Colon (tissue), 2 donors: Measurements from ENCODE around the gene SYT17.

ENCODE experiments used
- FAIRE-seq: peaks from 2 replicates; lab custom pipeline; 2012; peaks lifted over from hg19 to GRCh38; lab: Jason Lieb, UNC
- donor health status: control.
- donor health status: control.

Gene SYT17

GRCh38 chr16:19301931-19302330 is 133.9 kb downstream of the SYT17 start:
- no peak for FAIRE-seq

GRCh38 chr16:19304750-19305149 is 136.7 kb downstream of the SYT17 start:
- no peak for FAIRE-seq

DNA sequence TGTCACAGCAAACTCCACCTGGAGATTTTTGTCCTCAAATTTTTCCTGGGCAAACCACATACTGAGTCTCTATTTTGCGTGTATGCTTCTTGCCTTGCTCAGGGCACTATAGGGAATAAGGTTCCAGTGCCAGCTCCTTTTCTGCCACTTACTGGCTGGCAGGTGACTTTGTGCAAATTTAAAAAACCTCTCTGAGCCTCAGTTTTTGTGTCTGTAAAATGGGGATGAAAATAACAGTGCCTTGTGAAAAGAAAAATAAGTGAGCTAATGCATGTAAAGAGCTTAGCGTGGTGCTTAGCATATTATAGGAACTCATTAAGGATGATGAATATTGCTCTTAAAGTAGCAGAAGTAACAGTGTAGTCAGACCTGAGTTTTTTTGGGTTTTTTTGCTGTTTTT is 137.4 kb downstream of the SYT17 start:
- no peak for FAIRE-seq

DNA sequence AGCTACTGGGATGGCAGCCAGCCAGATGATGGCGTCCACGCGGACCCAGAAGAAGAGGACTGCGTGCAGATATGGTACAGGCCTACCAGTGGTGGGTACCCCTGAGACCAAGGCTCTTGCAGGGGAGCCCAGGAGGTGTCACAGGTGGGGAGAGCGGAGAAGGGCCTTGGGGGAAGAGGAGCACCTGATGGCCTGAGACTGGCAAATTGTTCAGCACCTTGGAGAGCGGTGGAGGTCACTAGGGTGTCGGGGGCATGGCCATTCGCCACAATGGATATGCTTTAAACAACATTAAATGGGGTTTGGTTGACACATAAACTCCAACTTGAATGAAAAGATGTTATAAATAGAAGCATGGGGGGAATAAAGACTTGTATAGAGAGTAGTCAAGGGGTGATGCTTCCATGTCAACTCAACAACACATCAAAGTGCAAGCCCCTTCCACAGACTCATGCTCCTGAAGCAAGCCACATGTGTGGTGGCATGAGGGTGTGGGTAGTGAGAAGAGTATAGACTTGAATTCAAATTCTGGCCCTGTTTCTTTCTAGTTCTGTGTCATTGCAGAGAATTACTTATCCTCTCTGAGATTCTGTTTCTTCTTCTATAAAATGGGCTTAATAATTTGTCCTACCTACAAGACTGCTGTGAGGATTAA is 139.7 kb downstream of the SYT17 start:
- no peak for FAIRE-seq

- no peak for FAIRE-seq
Observed at GRCh38 chr16:19308392-19308791, 140.4 kb downstream of the SYT17 start.

DNA sequence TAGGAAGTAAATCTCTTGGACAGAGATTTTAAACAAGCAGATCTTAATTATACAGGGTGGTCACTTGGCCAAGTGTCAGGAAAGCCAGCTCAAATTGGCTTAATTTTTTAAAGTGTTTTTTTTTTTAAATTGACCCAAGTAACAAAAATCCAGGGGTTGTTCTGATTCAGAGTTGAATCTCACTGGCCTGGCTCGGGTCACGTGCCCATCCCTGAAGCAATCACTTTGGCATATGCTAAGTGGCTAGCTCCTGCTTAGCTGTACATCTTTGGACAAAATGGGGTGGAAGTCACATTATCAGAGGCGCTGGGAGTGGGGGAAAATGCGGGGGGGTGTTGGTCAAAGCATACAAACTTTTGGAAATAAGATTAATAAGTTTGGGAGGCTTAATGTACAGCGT is 141.1 kb downstream of the SYT17 start:
- no peak for FAIRE-seq

DNA sequence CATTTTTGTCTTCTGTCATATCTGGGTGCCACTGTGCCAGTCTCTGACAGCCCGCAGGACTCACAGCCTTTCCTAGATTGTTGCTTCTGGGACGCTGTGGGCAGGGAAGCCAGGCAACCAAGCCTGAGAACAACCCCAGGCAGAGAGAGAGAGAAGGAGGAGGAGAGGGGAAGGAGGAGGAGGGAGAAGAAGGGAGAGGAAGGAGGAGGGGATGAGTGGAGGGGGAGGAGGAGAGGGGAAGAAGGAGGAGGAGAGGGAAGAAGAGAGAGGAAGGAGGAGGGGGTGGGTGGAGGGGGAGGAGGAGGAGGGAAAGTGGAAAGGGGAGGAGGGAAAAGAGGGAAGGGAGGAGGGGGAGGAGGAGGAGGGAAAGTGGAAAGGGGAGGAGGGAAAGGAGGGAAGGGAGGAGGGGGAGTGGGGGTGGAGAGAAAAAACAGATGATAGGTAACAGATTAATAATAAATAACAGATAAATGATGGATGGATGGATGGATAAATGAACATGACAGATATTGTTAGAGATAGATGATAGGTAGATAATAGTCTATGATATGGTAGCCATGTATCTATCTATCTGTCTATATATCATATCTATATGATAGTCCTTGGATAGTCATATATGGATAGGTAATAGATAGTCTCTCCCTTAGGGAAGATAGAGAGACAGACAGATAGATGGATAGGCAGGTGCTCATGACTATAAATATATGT is 146.8 kb downstream of the SYT17 start:
- FAIRE-seq, result no peak

DNA sequence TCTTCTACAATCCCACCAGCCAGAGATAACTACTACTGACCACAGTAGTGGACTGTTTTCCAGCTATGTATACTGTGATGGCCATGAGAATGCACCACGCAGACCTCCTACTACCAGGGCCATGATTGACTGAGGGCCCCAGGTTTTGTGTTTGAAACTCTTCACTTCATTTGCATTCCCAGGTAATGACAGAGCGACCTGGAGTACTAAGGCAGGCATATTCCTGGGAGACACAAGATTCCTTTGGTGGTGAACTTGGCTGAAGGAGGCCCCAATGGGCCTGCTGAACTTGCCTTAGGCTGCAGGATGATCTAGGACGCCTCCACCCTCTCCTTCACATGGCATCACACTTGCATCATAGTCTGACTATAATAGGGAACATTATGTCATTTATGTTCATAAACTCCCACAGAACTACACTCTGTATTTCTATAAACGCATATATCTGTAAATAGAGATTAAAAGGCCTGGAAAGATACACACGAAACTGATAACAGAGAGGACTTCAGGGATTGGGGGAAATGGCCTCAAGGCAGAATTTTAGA is 147.9 kb downstream of the SYT17 start:
- FAIRE-seq, result no peak

DNA sequence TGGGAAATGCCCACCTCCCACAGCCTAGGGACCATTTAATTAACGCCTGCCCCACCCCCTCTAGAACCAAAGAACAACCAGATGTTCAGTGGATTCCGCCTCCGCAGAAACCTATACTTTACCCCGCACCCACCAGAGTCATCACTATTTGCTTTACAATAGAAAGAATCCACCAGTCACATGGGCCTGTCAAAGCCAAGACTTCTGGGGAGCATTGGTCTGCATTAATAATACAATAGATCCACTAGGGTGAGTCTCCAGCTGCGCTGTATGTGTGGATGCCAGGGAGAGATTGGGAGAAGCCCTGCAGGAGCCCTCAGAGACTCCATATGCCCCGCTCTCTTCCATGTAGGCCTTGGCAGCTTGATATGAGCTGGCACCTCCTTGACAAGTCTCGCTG is 148.8 kb downstream of the SYT17 start:
- no peak for FAIRE-seq
